Measurements from ENCODE around the gene TCEANC. TPM values are rescaled to one million over a fixed set of nuclear protein-coding genes. Genes with fewer than 3 reads are reported as not detected.
A peak's percentile ranks its signal among the peaks of the same experiment; 100 is the strongest.

The TCEANC gene, protein sequence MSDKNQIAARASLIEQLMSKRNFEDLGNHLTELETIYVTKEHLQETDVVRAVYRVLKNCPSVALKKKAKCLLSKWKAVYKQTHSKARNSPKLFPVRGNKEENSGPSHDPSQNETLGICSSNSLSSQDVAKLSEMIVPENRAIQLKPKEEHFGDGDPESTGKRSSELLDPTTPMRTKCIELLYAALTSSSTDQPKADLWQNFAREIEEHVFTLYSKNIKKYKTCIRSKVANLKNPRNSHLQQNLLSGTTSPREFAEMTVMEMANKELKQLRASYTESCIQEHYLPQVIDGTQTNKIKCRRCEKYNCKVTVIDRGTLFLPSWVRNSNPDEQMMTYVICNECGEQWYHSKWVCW
- total RNA-seq: 1 to 10 TPM; 2.3 to 3.9 TPM
- polyA plus RNA-seq: 1 to 10 TPM; 1.5 to 2.8 TPM
- long read RNA-seq, donor 1, partial matches to known transcripts: 0 of 1 reads
- long read RNA-seq, donor 1, other reads (novel, unspliced or antisense): 1 of 1 reads
- long read RNA-seq, donor 2, partial matches to known transcripts: 0 of 2 reads
- long read RNA-seq, donor 2, other reads (novel, unspliced or antisense): 2 of 2 reads

DNA sequence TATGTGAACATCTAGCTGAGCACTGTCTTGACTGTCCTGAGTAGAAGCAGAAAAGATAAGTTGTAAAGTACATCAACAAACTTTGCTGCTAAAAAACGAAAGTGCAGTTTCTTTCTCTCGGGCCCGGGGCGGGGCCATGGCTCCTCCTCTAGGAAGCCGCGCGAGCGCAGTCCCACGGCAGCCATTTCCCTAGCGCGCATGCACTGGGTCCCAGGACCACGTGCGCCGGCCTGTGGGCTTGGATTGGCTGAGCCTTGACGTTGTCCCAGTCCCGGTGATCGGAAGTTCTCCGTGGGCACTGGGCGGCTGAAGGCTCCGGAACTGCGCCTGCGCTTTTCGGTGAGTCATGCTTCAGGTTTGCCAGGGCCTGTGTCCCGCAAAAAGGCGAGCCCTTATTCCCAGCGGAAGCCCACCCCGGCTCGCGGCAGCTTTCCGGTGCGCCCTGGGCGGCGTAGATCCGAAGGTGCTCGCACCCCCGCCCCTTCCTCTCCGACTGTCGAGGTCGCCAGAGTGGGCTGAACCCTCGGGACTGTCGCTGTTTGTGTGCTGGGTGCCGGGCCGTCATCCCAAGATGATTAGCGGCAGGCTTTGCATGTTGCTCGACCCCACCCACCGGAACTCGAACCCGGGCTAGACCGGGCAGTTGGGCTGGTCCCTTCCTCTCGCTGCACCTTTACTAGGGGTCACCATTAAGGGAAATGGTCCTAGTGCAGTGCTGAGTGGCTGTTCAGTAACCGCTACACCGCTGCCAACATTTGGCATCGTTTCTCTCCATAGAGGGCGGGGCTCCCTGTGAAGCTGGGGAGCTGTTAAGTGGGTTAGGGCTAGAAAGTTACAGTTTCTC is at the start of gene TCEANC:
TCEANC (plus strand) TSS at position 292 of the 844 bp plus-strand sequence. CDS start 9,368 bp downstream, outside the sequence.
- Histone ChIP-seq H3K9me3 (ENCODE audit: control insufficient read depth, low read length) (no peaks in the 10 kb centered on the region), H3K36me3 (ENCODE audit: control insufficient read depth in 1 of 2, insufficient read depth in 2 of 2, low read length in 1 of 2) (no peaks in the 10 kb centered on the region), H3K4me3 (ENCODE audit: low read length in 2 of 2) (peak within 1 kb of the TSS; percentile 59 to 77), H3K27ac (ENCODE audit: low read depth in 1 of 2, low read length in 2 of 2) (peak within 1 kb of the TSS; percentile 32 to 92), H3K27me3 (ENCODE audit: control insufficient read depth in 1 of 2, insufficient read depth in 2 of 2, low read length in 1 of 2) (no peaks in the 10 kb centered on the region), H3K4me1 (ENCODE audit: control insufficient read depth in 1 of 2, insufficient read depth in 2 of 2, low read length in 2 of 2) (peaks cover 0 to 2% of the 10 kb centered on the region in 2 donors)
- ATAC-seq (ENCODE audit: low FRiP score) (peak; percentile 99), DNase-seq (peak; percentile 99)
- 0 to 1% methylated on average over 54 of the region's 54 CpGs for WGBS, 2 donors
- intact Hi-C loops (cut with DNase I): loop anchor here (1.0 to 5.0 kb wide), 3 partner anchors 34 to 376 kb away; partner anchors contain the start of genes GEMIN8 (in 1 of the 2), OFD1 (in 1 of the 2), RAB9A (in 1 of the 2) and TRAPPC2 (in 1 of the 2)

DNA sequence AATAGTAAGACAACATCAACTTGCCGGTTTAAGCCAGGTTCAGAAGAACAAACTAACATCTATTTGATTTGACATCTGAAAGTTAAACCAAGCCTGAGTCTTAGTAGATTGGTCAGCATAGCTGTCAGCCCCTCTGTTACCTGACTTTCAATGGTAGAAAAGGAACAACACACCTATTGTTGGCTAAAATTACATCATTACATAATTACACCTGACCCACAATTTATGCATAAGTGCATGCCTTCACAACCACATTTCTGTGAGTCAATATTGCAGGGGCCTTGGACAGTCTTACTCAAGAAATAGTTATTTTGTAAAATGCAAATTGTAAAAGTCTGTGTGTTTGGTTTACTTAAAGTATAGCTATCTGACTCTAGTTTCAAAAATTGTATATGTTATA is 47.3 kb upstream of the TCEANC start:
- Histone ChIP-seq H3K4me1 (ENCODE audit: control insufficient read depth in 1 of 2, insufficient read depth in 2 of 2, low read length in 2 of 2) (no peaks in the 10 kb centered on the region), H3K4me3 (ENCODE audit: low read length in 2 of 2) (no peak overlapping the region), H3K9me3 (ENCODE audit: control insufficient read depth, low read length) (no peaks in the 10 kb centered on the region), H3K27ac (ENCODE audit: low read depth in 1 of 2, low read length in 2 of 2) (no peak overlapping the region), H3K27me3 (ENCODE audit: control insufficient read depth in 1 of 2, insufficient read depth in 2 of 2, low read length in 1 of 2) (no peaks in the 10 kb centered on the region), H3K36me3 (ENCODE audit: control insufficient read depth in 1 of 2, insufficient read depth in 2 of 2, low read length in 1 of 2) (no peaks in the 10 kb centered on the region)
- DNase-seq (no peak), ATAC-seq (ENCODE audit: low FRiP score) (no peak)
- 90 to 100% methylated on average over 1 of the region's 1 CpG for WGBS, 2 donors
- intact Hi-C loops (cut with DNase I): no loop called here

DNA sequence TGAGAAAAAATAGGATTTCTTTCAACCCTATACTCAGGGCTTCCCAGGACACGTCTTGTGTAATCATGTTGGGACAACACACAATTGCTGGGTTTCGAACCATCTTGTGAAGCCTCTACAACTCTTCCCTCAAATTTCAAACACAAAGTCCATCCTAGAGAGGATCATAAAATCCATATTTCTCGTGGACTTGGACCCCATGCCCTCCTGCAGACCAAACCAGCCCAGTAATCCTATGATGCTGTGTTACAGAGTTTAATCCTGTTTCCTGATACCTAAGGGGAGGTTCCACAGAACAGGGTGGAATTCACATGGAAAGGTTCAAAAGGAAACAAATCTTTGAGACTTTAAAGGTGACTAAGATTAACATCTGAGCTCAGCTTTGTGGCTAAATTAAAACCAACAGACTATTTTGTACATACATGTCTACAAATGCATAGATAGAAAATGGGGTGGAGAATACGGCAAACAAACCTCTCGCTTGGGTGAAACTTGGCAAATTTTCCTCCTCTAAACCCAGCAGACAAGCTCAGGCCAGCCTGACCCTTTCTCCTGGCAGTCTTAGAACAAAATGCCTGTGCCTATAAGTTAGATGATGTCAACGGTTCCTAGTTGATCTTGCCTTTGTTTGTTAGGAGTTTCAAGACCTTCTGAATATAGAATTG is 45.5 kb upstream of the TCEANC start:
- H3K27me3 ChIP-seq (ENCODE audit: control insufficient read depth in 1 of 2, insufficient read depth in 2 of 2, low read length in 1 of 2): no peaks in the 10 kb centered on the region
- intact Hi-C loops (cut with DNase I): no loop called here
- no peaks in the 10 kb centered on the region for H3K4me1 ChIP-seq (ENCODE audit: control insufficient read depth in 1 of 2, insufficient read depth in 2 of 2, low read length in 2 of 2)
- ATAC-seq (ENCODE audit: low FRiP score) (no peak), DNase-seq (no peak)
- H3K4me3 ChIP-seq (ENCODE audit: low read length in 2 of 2): no peak overlapping the region
- WGBS, 2 donors: 63 to 76% methylated on average over 6 of the region's 6 CpGs
- no peak overlapping the region for H3K27ac ChIP-seq (ENCODE audit: low read depth in 1 of 2, low read length in 2 of 2)
- H3K9me3 ChIP-seq (ENCODE audit: control insufficient read depth, low read length): no peaks in the 10 kb centered on the region
- no peaks in the 10 kb centered on the region for H3K36me3 ChIP-seq (ENCODE audit: control insufficient read depth in 1 of 2, insufficient read depth in 2 of 2, low read length in 1 of 2)

GRCh38 chrX:13607996-13608365 is 45.0 kb upstream of the TCEANC start:
- Histone ChIP-seq H3K4me1 (ENCODE audit: control insufficient read depth in 1 of 2, insufficient read depth in 2 of 2, low read length in 2 of 2) (no peaks in the 10 kb centered on the region), H3K27ac (ENCODE audit: low read depth in 1 of 2, low read length in 2 of 2) (no peak overlapping the region), H3K9me3 (ENCODE audit: control insufficient read depth, low read length) (no peaks in the 10 kb centered on the region), H3K27me3 (ENCODE audit: control insufficient read depth in 1 of 2, insufficient read depth in 2 of 2, low read length in 1 of 2) (no peaks in the 10 kb centered on the region), H3K36me3 (ENCODE audit: control insufficient read depth in 1 of 2, insufficient read depth in 2 of 2, low read length in 1 of 2) (no peaks in the 10 kb centered on the region), H3K4me3 (ENCODE audit: low read length in 2 of 2) (no peak overlapping the region)
- intact Hi-C loops (cut with DNase I): no loop called here
- WGBS, 2 donors: 55 to 63% methylated on average over 2 of the region's 2 CpGs
- no peak for ATAC-seq (ENCODE audit: low FRiP score)
- no peak for DNase-seq

DNA sequence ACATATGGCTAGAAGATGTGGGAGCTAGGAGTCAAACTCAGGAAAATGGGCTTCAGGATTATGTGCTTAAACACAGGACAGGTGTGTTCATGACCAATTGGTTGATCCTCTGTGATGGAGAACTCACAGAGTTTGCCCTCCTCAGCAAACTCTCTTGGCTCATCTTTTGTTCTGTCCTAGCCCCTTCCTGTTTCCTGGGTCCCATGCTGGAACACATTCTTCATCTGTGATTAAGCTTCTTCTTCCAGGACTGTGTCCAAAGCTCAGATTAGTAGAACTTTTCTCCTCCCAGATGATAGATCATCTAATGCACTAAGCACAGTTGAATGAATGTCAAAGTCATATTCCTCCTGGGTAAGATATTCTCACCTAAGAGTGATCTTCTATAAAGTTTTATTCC is 38.8 kb upstream of the TCEANC start:
- H3K4me3 ChIP-seq (ENCODE audit: low read length in 2 of 2): no peak overlapping the region
- no peaks in the 10 kb centered on the region for H3K27me3 ChIP-seq (ENCODE audit: control insufficient read depth in 1 of 2, insufficient read depth in 2 of 2, low read length in 1 of 2)
- no peaks in the 10 kb centered on the region for H3K36me3 ChIP-seq (ENCODE audit: control insufficient read depth in 1 of 2, insufficient read depth in 2 of 2, low read length in 1 of 2)
- ATAC-seq (ENCODE audit: low FRiP score) (no peak), DNase-seq (no peak)
- intact Hi-C loops (cut with DNase I): no loop called here
- no peak overlapping the region for H3K27ac ChIP-seq (ENCODE audit: low read depth in 1 of 2, low read length in 2 of 2)
- no peaks in the 10 kb centered on the region for H3K9me3 ChIP-seq (ENCODE audit: control insufficient read depth, low read length)
- no peaks in the 10 kb centered on the region for H3K4me1 ChIP-seq (ENCODE audit: control insufficient read depth in 1 of 2, insufficient read depth in 2 of 2, low read length in 2 of 2)

DNA sequence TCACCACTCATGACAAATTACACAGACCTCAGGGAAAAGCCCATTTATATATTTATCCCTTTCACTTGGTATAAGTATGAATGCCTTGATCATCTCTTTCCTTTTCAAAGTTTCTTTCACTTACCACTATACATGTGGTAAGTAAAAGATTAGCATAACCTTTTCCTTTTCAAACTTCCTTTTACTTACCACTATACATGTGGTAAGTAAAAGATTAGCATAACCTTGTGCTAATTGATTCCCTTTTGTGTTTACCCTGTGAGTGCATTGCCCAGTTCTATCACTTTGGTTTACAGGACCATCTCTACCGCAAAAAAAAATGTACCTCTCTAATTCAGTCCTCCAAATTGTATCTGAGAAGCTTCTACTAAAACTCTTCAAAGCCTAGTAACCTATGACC is 32.7 kb upstream of the TCEANC start:
- Histone ChIP-seq H3K27ac (ENCODE audit: low read depth in 1 of 2, low read length in 2 of 2) (no peak overlapping the region), H3K27me3 (ENCODE audit: control insufficient read depth in 1 of 2, insufficient read depth in 2 of 2, low read length in 1 of 2) (no peaks in the 10 kb centered on the region), H3K9me3 (ENCODE audit: control insufficient read depth, low read length) (peaks cover 4% of the 10 kb centered on the region), H3K4me1 (ENCODE audit: control insufficient read depth in 1 of 2, insufficient read depth in 2 of 2, low read length in 2 of 2) (no peaks in the 10 kb centered on the region), H3K36me3 (ENCODE audit: control insufficient read depth in 1 of 2, insufficient read depth in 2 of 2, low read length in 1 of 2) (no peaks in the 10 kb centered on the region), H3K4me3 (ENCODE audit: low read length in 2 of 2) (no peak overlapping the region)
- intact Hi-C loops (cut with DNase I): no loop called here
- no peak for DNase-seq
- 24 to 65% methylated on average over 1 of the region's 1 CpG for WGBS, 2 donors
- no peak for ATAC-seq (ENCODE audit: low FRiP score)

DNA sequence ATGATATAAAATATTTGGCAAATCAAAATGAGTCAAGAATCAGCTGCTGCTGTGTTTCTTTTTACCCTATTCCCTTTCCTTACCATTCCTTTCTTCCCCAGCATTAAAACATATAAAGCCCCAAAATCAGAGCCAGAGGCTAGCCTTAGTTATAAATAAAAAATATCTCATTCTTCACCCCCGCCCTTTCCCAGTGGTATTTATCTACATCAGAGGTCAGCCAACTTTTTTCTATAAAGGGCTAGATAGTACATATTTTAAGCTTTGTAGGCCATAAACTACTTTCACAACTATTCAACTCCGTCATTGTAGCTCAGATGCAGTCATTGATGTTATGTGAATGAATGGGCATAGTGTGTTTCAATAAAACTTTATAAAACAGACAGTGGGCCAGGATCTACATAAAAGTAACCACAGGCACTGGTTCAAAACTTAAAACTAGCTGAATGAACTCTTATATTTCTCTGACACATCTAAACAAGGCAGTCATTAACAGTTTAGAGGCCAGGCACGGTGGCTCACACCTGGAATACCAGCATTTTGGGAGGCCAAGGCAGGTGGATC is 30.5 kb upstream of the TCEANC start:
- ATAC-seq (ENCODE audit: low FRiP score) (no peak), DNase-seq (no peak)
- Histone ChIP-seq H3K27me3 (ENCODE audit: control insufficient read depth in 1 of 2, insufficient read depth in 2 of 2, low read length in 1 of 2) (no peaks in the 10 kb centered on the region), H3K27ac (ENCODE audit: low read depth in 1 of 2, low read length in 2 of 2) (no peak overlapping the region), H3K36me3 (ENCODE audit: control insufficient read depth in 1 of 2, insufficient read depth in 2 of 2, low read length in 1 of 2) (no peaks in the 10 kb centered on the region), H3K9me3 (ENCODE audit: control insufficient read depth, low read length) (peaks cover 4% of the 10 kb centered on the region), H3K4me3 (ENCODE audit: low read length in 2 of 2) (no peak overlapping the region), H3K4me1 (ENCODE audit: control insufficient read depth in 1 of 2, insufficient read depth in 2 of 2, low read length in 2 of 2) (no peaks in the 10 kb centered on the region)
- intact Hi-C loops (cut with DNase I): no loop called here
- WGBS, 2 donors: 46 to 50% methylated on average over 3 of the region's 3 CpGs

GRCh38 chrX:13627306-13627705 is 25.6 kb upstream of the TCEANC start:
- peaks cover 3% of the 10 kb centered on the region for H3K9me3 ChIP-seq (ENCODE audit: control insufficient read depth, low read length)
- H3K27me3 ChIP-seq (ENCODE audit: control insufficient read depth in 1 of 2, insufficient read depth in 2 of 2, low read length in 1 of 2): no peaks in the 10 kb centered on the region
- no peaks in the 10 kb centered on the region for H3K36me3 ChIP-seq (ENCODE audit: control insufficient read depth in 1 of 2, insufficient read depth in 2 of 2, low read length in 1 of 2)
- ATAC-seq (ENCODE audit: low FRiP score) (no peak), DNase-seq (no peak)
- WGBS, 2 donors: 68 to 78% methylated on average over 8 of the region's 8 CpGs
- intact Hi-C loops (cut with DNase I): no loop called here
- no peak overlapping the region for H3K27ac ChIP-seq (ENCODE audit: low read depth in 1 of 2, low read length in 2 of 2)
- no peaks in the 10 kb centered on the region for H3K4me1 ChIP-seq (ENCODE audit: control insufficient read depth in 1 of 2, insufficient read depth in 2 of 2, low read length in 2 of 2)
- no peak overlapping the region for H3K4me3 ChIP-seq (ENCODE audit: low read length in 2 of 2)
